GM12878 (cell line): ENCODE data around the gene MID1.

Experiments used
- BCL3 ChIP-seq: IDR thresholded peaks from 2 replicates; pipeline ENCODE4 v1.6.1; 2011; ENCODE audit warnings: borderline replicate concordance, low read depth, mild to moderate bottlenecking, moderate library complexity, low read length; ENCODE audit not compliant: insufficient read depth, poor library complexity, severe bottlenecking
- CTCF ChIP-seq, 3 experiments: IDR thresholded peaks in 2 of 3; conservative IDR thresholded peaks in 1 of 3; 2 replicates each; pipeline ENCODE4 v1.5.1; 2011; ENCODE audit warnings: low read depth in 3 of 3, low read length in 3 of 3, mild to moderate bottlenecking in 3 of 3, control low read depth in 2 of 3, moderate library complexity in 2 of 3, inconsistent platforms in 1 of 3, mixed read lengths in 1 of 3; ENCODE audit not compliant: control insufficient read depth in 2 of 3, insufficient read depth in 1 of 3; ENCODE audit errors: extremely low read depth in 1 of 3
- EP300 ChIP-seq, 2 experiments: fragments of 150-350 bp in 1 of 2; IDR thresholded peaks; 2 replicates each; pipeline ENCODE4 v1.6.1; 2011 to 2012; ENCODE audit warnings: low read depth in 2 of 2, low read length in 2 of 2, borderline replicate concordance in 1 of 2, improper control_type of control experiment in 1 of 2, inconsistent platforms in 1 of 2; ENCODE audit not compliant: control insufficient read depth in 1 of 2
- MAX ChIP-seq: IDR thresholded peaks from 2 replicates; pipeline ENCODE4 v1.6.1; 2012; ENCODE audit warnings: low read depth, low read length, improper control_type of control experiment
- PAX8 ChIP-seq: fragments of 450-650 bp; IDR thresholded peaks from 2 replicates; pipeline ENCODE4 v1.6.1; 2017; ENCODE audit warnings: mild to moderate bottlenecking, moderate library complexity
- SREBF2 ChIP-seq: IDR thresholded peaks from 2 replicates; pipeline ENCODE4 v1.6.1; 2012; ENCODE audit warnings: mild to moderate bottlenecking, low read length
- STAT1 ChIP-seq: fragments of 450-650 bp; conservative IDR thresholded peaks from 2 replicates; pipeline ENCODE4 v1.6.1; 2014; ENCODE audit warnings: antibody characterized with exemption, mild to moderate bottlenecking

- TF ChIP-seq CTCF (IDR thresholded peaks at IDR 0.05 in 2 of 3, conservative IDR thresholded peaks at IDR 0.05 in 1 of 3; ENCODE audit: control insufficient read depth in 2 of 3, extremely low read depth in 1 of 3, insufficient read depth in 1 of 3, low read depth in 3 of 3, low read length in 3 of 3) (no peak), EP300 (IDR thresholded peaks at IDR 0.05; ENCODE audit: borderline replicate concordance in 1 of 2, control insufficient read depth in 1 of 2, low read depth in 2 of 2, low read length in 2 of 2) (no peak), BCL3 (no peak), PAX8 (no peak), MAX (no peak), STAT1 (no peak), SREBF2 (no peak)
Measured at GRCh38 chrX:10399043-10399741, 221.2 kb downstream of the MID1 start.
